HG03095 (cell line): Measurements from ENCODE around the gene ACAA1.
"Not testable (repeated sequence)": the region's sequence is repeated elsewhere in the genome, so short reads cannot be mapped to it uniquely, and the experiment has no call there.

ENCODE experiments used
- ATAC-seq: cut with Tn5 transposase; IDR thresholded peaks from one replicate; pipeline ENCODE4 v1.9.1; 2021; ENCODE audit warnings: moderate library complexity; ENCODE audit not compliant: unreplicated experiment

Gene ACAA1

DNA sequence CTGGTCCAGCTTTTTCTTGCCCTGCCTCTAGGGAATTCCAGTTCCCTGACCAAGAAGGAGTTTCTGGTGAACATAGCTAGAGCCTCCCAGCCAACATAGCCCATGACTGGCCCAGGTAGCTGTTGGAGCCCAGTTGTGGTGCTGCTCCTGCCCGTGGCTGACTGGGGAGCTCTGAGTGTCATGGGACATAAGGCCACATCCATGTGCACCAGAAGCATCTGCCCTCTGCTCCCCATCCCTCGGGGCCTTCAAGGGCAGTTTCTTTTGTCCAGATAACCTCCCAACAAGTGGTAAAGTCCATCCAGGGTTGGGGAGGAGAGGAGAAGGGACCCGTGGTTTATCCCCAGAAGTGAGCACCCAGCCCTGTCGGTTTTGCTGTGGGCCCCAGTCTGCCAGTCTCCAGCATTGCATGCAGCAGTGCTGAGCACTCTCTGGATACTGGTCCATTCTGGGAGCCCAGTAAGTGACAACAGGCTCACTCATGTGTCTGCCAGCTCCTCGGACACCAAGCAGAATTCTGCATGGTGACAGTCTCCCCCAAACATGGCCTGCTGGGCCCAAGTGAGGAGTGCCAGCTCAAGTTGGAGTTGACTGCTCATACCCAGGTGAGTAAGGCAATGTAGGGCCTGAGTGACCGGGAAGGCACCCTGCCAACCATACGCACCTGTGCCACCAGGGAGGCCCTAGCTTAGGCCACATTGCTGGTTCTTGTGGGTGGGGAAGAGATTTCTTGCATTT is 28.8 kb downstream of the ACAA1 start:
- ATAC-seq: no peak

DNA sequence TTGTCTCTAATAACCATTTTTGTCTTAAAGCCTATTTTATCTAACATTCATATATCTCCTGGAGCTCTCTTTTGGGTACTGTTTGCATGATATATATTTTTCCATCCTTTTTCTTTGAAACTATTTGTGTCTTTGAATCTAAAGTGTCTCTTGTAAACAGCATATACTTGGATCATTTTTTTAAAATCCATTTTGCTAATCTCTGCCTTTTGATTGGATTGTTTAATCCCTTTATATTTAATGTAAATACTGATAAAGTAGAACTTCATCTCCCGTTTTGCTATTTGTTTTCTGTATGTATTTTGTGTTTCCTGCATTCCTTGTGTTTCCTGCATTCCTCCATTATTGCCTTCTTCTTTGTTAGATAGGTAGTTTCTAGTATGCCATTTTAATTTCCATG is 31.4 kb downstream of the ACAA1 start:
- no peak for ATAC-seq

DNA sequence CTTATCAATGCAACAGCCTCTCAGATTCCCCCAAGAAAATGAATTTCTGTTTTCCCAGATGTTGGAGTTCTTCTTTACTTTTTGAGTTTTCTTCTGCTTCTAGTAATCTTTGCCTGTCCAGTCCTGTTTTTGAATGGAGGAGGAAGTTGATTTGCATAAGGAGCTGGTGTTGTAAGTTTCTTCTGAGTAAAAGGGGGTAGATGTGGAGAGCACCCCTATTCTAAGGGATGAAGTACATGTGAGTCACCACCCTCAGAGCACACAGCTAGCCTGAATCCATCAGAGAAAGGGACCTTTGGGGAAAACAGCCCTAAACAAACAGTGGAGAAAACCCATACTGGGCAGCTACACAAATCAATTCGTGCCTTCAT is 34.5 kb downstream of the ACAA1 start:
- ATAC-seq: no peak

DNA sequence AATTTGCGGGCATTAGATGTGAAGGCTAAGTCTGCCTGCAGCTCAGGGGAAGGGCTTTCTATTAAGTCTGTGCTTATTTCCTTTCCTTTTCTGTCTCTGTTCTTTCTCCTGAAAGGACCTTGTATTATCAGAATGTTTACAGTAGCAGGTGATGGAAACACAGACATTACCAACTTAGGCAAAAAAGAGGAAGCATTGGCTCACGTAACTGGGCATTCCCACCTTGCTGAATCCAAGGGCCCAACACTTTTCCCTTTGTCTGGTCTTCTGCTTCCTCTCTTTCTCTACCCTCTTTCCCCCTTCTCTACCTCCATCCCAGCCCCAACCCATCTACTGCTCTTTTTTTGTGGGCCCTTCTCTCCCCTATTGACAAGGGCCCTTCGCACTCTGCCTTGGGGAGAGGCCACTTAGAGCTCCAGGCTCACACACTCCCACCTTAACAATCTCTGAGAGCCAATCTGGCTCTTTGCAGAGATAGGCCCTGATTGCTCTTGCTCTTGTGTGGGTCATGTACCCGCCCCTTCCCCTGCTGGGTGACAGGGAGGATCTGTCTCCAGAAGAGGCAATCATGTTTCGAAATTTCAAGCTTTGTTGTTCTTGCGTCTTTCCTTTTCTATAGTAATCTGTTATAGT is 35.0 kb downstream of the ACAA1 start:
- ATAC-seq: no peak

DNA sequence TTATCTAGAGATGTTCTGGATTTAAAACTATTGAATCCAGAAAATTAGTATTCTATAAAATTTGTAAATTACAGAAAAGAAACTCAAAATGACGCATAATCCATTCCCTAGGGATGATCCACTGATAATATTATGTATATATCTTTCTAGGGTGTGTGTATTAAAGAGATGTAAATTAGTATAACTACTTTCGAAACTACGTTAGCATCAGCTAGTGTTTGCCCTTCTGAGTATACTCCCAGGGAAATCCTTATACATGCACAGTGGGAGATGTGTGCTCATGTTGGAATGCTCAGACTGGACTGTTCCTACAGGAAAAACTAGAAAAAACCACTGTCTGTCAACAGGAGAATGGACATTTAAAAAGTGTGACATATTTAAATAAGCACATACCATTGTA is 36.4 kb downstream of the ACAA1 start:
- ATAC-seq: no peak

DNA sequence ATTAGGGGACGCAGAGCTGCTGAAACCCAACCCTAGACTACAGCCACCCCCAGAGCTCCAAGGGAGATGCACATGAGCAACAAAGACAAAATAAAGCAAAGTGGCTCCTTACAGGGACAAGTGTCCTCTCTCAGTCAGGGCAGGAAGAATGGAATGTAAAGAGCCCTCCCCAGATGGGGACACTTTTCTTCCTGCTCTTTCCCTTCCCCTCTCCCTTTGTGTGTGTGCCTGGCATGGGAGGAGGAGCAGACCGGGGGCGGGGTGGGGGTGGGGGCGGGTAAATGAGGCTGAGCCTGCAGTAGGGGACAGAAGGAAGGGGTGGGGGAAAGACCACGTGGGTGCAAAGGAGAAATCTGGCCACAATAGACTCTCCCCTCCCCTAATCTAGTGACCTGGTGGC is 37.4 kb downstream of the ACAA1 start:
- no peak for ATAC-seq

DNA sequence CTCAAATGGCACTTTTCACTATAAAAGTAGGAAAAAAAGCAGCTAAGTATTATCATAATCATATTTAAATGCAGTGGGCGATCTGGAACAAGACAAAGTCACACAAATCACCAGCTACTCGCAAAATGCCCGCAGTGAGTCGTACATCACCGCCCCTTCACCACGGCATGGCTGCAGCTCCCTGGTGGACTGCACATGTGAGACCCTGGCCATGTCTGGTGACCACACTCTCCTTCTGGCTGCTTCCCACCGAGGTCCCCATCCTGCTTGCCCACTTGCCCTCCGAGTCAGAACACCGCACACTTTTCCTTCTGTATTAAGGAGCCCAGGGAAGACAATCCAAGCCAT is 38.6 kb downstream of the ACAA1 start:
- ATAC-seq: no peak

DNA sequence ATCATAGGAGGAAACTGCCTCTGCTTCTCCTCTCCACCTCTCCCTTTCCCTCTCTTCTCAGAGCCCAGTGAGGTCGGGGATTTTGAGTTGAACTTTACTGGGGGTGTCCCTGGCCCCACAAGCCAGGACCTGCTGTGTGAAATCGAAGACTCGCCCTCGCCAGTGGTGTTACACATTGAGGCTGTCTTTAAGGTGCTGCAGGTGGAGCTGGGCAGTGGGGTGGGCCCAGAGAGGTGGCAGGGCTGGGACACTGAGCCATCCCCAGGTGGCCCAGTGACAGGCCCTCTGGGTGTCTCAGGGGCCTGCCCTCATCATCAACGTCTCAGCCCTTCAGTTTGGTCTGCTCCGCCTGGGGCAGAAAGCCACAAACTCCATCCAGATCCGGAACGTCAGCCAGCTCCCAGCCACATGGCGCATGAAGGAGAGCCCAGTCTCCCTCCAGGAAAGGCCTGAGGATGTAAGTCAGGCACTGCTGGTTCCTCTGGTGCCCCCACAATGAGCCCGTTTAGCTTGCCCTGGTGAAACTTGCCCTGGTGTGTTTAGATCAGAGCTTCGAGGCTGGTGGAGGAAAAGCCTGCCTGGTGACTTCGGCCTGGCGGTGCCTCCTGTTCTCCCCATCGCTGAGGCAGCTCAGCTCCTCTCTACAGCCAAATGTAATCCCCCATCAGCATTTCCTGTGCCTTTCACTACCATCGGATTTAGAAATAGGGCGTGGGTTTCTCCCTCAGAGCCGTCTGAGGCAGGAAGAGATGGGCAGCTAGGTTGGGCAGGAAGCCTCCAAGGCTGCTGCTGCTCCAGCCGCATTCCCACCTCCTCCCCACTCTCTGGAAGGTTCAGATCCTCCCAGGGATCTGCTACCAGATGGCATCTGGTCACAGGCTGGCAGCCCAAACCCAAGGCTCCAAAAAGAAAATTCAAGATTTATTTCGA is 39.2 kb downstream of the ACAA1 start:
- no peak for ATAC-seq

DNA sequence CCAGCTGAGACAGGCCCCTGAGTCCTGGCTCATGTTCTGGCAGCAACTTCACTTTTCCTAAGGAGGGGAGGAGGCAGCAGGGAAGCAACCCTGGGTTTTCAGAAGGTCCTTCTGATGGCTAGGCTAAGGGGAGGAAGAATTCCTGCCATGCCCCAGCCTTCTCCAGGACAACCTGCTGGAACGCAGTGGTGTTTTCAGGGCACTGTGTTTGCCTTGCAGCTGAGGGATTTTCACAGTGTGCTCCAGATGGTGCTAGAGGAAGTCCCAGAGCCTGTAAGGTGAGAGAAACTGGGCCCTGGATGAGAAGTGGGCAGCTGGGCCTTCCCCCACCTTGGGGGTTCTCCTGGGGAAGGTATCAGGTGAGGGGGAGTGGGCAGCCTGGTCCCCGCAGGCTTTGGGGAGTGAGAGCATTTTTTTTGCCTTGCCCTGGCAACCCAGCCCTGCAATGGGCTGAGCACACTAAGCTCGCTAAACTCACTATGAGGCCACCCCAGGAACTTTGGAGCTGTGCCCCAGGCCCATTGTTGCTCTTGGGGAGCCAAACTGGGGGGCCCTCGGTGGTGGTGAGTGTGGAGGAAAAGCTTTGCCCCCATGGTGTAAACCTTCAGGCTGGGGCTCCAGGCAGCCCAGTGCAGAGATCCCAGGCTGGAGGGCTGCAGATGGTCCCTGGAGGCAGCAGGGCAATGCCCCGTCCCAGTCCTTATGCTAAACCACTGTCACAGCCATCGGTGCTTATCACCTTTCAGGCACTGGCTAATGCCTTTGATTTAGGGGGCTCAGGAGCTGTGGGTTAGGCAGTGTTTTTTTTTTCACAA is 41.1 kb downstream of the ACAA1 start:
- no peak for ATAC-seq

DNA sequence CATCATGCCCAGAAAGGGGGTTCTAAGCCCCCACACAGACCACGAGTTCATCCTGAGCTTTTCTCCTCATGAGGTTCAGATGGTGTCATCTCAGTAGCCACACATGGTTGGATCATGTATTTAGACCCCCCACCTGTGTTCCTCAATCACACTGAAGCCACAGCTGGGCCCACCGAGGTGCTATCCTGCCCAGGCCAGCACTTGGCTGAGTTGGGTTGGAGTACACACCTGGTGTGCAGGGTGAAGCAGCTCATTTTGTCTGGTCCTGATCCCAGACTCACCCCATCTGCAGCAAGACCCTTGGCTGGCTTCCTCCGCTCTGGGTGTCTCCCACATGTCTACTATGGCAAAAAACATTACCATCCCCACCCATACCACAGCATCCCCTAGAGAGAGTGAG is 41.9 kb downstream of the ACAA1 start:
- ATAC-seq: no peak

DNA sequence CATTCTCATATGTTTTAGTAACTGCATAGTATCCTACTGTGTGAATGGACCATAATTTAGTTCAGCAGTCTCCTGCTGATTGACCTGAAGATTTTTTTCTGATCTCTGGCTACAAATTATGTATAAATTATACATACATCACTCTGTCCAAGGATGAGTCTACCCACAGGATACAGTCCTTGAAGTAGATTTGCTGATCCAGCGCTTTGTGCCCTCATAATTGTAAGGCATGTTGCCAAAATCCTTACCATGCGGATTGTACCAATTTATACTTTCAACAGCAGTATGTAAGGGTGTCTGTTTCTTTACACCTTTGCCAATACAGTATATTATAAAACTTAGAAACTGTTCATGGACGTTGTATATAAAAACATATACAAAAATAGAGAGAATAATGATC is 46.5 kb downstream of the ACAA1 start:
- no peak for ATAC-seq

DNA sequence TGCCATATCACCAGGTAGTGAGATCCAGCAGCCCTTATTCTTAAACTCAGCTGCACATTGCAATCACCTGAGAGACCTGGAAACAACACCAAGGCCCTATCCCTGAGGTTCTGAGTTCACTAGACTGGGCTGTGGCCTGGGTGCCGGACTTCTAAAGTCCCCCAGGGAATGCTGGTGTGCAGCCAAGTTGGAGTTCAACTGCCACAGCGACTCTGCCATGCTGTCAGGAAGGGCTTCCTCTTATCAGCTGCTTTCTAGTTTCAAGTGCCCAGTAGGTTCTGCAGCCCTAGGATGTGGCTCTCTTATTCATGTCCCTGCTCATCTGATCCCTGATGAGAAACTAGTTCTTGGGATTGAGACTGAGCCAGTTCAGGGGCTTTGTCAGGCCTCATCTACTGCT is 47.8 kb downstream of the ACAA1 start:
- no peak for ATAC-seq

DNA sequence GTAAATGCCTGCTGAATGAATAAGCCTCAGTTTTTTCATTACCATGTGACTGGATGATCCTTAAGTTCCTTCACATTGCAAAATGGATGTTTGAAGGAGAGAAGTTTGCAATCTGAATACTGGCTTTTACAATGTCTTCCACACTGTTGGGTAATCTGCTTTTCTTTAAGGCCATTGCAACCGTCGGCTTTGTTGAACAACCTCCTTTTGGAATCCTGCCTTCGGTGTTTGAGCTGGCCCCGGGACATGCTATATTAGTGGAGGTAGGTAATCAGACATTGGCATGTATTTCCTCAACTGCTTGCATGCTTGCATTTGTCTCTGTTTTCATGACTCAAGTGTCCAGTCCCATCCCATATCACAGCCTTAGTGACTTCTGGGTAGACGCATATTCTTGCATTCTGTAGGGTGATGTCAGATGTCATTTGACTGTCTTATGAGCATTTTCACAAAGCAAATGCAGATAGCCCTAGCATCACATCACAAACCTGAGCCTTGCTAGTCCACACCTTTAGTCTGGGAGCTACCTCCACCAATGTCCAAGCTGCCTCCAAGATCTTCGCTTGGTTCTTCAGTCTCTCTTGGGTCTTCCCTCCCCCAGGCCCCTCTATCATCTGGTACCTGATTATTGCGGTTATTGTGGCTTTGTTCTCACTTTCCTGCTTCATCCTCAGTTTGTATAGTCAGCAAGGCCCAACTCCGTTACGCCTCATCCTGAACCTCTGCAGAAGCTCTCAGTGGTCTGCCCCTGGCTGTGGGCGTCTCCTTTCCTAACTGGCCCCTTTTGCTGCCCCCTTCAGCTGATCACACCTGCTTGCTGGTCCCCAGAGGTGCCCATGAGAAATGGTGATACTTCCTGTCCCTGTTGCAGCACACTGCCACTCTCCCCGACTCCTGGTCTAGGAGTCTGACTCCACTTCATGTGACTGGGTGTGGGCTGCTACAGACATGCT is 48.5 kb downstream of the ACAA1 start:
- ATAC-seq: no peak

DNA sequence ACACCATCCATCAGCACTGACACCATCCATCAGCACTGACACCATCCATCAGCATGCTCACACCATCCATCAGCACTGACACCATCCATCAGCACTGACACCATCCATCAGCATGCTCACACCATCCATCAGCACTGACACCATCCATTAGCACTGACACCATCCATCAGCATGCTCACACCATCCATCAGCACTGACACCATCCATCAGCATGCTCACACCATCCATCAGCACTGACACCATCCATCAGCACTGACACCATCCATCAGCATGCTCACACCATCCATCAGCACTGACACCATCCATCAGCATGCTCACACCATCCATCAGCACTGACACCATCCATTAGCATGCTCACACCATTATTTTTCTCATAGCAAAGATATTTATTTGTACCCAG is 49.6 kb downstream of the ACAA1 start:
- not testable (repeated sequence) for ATAC-seq

DNA sequence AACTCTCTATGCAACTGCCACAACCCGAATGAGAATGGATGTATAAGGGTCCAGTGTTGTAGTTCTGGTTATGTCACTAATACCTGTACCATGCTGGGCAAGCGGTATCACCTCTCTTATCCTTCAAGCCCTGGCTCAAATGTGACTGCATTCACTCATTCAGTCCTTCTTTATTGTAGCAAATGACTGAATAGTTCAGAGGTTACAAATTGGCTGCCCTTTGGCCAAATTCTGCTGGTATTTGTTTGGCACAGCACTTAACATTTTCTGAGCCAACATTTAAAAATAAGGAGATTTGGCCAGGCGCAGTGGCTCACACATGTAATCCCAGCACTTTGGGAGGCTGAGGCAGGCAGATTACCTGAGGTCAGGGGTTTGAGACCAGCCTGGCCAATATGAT is 50.4 kb downstream of the ACAA1 start:
- no peak for ATAC-seq

DNA sequence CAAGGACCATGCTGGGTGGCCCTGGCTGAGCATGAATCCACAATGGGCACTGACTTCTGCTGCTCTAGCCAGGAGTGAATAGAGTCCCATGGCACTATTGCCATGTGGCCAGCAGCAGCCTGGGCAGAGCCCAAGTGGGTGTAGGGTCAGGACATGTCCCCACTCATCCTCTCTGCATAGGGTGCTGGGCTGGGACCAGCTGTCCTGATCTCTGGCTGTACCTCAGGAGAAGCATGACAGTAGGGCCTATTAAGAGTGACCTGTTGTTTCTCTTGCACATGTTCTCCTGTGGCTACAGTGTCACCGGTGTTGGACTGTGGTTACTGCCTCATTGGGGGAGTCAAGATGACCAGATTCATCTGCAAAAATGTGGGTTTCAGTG is 51.0 kb downstream of the ACAA1 start:
- no peak for ATAC-seq

DNA sequence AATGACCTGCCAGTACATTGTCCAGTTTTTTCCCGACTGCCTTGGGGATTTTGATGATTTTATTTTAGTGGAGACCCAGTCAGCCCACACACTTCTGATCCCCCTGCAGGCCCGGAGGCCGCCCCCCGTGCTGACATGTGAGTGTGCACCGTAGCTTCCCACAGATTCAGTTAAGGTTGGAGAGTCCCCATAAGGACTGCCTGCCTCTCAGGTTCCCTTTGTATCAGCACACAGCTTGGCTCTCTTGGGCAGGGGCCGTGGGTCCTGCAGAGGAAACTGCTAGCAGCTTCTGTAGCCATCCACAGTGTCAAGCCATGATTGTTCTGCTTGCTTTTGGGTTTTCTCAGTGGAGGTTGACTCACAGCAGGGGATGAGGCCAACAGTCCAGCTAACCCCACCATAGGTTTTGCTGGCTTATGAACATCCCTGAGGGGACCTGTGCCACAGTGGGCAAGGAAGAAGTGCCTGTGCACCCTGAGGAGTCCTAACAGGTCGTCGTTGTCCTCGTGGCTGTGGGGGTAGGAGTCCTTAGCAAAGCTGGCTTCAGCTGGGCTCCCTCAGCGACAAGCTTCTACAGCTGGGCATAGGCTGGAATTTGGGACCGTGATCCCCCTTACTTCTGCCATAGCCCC is 51.5 kb downstream of the ACAA1 start:
- ATAC-seq: no peak

DNA sequence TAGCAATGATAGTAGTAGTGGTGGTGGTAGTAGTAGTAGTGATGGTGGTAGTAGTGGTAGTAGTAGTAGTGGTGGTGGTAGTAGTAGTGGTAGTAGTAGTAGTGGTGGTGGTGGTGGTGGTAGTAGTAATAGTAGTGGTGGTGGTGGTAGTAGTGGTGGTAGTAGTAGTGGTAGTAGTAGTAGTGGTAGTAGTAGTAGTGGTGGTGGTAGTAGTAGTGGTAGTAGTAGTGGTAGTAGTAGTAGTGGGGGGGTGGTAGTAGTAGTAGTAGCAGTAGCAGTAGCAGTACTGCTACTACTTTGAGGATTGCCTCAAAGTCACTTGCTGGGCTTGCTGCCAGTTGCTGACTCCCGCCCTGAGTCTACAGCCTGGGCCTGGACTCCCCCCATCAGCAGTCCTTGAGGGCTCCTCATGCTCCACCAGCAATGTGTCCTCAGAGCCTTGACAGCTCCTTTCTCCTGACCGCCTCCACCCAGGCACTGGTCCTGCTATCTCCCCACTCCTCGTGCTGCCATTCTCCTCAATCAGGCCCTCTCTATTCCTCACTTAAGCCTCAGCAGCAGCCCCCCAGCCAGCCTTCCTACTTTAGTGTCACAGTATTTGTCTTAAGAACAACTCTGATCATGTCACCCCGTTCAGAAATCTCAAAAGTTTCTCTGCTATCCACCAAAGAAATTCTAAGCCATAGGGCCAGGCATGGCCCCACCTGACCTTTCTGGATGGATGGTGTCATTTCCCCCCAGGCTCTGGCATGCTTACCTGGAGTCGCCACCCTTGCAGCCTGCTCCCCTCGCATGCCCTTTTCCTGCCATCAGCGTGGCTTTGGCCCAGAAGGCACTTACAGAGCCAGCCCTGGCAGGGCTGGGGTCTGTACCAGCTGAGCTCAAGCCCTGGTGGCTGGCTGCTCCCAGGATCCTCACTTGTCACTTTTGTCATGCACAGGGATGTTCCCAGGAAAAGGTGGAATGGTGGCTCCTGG is 52.3 kb downstream of the ACAA1 start:
- no peak for ATAC-seq
